GM21526 (cell line): ENCODE data around the gene PID1.

Source experiments
- ATAC-seq: cut with Tn5 transposase; IDR thresholded peaks from one replicate; pipeline ENCODE4 v1.9.1; 2021; ENCODE audit warnings: moderate library complexity; ENCODE audit not compliant: unreplicated experiment, low FRiP score

Gene PID1, protein sequence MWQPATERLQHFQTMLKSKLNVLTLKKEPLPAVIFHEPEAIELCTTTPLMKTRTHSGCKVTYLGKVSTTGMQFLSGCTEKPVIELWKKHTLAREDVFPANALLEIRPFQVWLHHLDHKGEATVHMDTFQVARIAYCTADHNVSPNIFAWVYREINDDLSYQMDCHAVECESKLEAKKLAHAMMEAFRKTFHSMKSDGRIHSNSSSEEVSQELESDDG

DNA sequence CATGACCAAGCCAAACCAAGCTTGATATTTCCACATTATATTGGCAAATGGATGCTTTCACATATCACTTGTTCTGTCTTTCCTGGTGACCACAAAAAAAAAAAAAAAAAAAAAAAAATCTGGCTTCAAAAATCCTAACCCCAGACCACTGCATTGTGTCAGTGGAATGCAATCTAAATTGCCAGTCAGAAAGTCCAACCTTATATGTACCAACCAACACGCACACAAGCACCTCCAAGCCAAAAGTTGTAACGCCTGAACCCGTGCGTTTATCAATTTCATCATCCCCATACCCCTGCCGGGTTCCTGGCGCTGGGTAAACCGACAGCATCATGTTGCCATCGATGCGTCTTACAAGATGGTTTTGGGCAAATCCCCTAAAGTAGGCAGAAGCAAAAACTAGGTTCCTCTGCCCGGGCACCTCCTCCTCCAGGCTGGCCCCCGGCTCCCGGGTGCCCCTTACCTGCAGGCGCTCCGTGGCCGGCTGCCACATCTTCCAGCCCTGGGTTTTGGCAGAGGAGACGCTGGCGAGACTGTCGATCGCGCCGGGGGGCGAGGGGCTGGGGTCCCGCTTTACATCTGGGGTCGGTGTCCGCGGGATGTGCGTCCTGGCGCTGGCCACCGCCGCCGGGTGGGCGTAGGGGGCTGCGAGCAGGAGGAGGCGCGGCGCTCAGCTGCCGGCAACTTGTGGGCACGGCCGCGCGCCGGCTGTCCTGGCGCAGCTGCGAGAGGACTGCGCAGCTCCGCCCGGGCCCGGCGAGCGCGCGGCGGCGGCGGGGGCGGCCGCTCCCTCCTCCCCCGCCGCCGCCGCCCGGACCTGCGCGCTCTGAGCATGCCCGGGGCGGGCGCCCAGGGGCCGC, at the start of gene PID1:
TSS of gene PID1 (minus strand) at position 737 of the 860 bp plus-strand sequence. CDS start at position 493, 244 bp downstream.
- ATAC-seq = no peak

DNA sequence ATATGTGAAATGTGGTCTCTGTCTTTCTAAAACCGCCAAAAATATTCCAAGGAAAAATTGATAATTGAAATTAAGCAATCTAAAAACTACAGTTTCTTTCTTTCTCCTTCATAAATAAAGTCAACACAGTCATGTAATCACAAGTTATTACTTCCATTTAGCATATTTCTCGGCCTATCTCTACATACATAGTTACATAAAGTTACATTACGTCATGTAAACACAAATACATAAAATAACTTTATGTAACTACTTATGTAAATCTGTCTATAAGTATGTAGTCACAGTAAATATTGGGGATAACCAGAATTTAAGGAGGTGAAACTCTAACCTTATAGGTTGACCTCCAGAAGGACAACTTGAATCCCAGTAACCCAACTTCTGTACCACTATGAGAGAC, 48.5 kb upstream of the PID1 start:
- no peak for ATAC-seq

DNA sequence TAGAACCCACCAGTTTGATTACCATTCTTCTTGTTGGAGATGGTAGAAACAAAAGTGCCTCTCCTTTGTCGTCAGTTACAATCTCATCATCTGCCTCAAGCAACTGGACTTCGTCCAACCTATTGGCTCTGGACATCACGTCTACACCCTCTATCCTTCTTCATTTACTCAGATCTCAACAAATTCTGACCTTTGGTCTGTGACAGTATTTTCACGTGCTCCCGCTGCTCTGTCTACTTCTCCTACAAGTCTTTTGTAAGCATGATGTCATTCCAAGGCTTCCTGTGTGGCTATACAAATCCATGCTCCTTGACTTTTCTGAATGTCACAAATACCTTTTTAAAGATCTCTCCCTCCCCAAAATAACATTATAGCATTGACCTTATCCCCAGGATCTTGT, 43.0 kb upstream of the PID1 start:
- ATAC-seq = no peak

GRCh38 chr2:229313591-229313990, 42.5 kb upstream of the PID1 start:
- no peak for ATAC-seq

- ATAC-seq = no peak
Observed at GRCh38 chr2:229301237-229301636, 30.1 kb upstream of the PID1 start.

- no peak for ATAC-seq
Observed at GRCh38 chr2:229300790-229301189, 29.7 kb upstream of the PID1 start.

- ATAC-seq = no peak
Observed at GRCh38 chr2:229300371-229300770, 29.3 kb upstream of the PID1 start.

DNA sequence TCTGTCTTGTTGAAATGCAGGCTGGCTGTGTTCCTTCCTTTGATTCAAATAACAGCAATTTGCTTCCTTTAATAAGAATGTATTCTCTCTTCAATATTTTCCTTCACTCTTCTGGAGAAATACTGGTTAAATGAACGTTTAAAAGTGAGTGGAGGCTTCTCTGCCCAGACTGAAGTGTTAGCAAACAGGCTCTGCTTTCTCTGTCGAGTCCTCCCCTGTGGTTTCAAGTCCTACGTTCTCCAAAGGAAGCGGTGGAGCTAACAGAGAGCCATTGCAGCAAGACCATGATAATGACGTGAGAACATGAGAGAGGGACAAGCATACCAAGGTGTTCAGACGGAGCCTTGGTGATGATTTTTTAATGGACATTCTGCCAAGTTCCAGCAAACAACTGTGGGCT, 26.2 kb upstream of the PID1 start:
- ATAC-seq = no peak

- ATAC-seq = no peak
Observed at GRCh38 chr2:229296536-229296935, 25.4 kb upstream of the PID1 start.

DNA sequence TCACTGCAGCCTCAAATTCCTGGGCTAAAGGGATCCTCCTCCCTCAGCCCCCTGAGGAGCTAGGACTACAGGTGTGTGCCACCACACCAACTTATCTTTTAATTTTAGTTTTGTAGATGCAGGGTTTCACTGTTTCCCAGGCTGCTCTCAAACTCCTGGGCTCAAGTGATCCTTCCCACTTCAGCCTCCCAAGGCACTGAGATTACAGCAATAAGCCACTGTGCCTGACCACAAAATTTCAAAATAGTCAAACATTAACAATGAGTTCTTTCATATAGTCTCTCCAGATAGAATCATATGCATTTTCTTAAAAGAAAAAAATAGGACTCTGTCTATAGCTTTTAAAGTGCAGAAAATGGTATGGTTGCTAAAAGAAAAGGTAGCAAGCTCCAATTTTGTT, 24.9 kb upstream of the PID1 start:
- no peak for ATAC-seq

- no peak for ATAC-seq
Observed at GRCh38 chr2:229287823-229288222, 16.7 kb upstream of the PID1 start.

GRCh38 chr2:229282758-229283546, 11.9 kb upstream of the PID1 start:
- no peak for ATAC-seq

DNA sequence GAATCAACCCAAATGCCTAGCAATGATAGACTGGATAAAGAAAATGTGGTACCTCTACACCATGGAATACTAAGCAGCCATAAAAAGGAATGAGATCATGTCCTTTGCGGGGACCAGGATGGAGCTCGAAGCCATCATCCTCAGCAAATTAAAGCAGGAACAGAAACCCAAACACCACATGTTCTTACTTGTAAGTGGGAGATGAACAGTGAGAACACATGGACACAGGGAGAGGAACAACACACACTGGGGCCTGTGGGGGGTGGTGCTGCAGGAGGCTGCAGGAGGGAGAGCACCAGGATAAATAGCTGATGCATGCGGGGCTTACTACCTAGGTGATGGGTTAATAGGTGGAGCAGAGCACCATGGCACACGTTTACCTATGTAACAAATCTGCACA, 8.4 kb upstream of the PID1 start:
- ATAC-seq = no peak

DNA sequence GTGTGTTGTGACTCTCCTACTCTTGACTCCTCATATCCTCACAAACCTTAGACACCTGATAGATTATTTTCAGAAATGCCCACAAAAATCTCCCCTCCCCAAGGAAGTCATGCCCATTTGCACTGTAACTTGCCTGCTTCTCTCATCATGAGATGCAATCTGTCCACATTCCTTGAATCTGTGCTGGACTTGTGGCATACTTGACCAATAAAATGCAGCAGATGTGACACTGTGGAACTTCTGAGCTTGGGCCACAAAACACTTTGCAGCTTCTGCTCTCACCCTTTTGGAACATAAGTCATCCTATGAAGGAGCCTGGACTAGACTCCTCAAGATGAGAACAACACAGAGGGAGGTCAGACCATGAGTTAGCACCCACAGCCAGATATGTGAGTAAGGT, 4.4 kb upstream of the PID1 start:
- no peak for ATAC-seq

DNA sequence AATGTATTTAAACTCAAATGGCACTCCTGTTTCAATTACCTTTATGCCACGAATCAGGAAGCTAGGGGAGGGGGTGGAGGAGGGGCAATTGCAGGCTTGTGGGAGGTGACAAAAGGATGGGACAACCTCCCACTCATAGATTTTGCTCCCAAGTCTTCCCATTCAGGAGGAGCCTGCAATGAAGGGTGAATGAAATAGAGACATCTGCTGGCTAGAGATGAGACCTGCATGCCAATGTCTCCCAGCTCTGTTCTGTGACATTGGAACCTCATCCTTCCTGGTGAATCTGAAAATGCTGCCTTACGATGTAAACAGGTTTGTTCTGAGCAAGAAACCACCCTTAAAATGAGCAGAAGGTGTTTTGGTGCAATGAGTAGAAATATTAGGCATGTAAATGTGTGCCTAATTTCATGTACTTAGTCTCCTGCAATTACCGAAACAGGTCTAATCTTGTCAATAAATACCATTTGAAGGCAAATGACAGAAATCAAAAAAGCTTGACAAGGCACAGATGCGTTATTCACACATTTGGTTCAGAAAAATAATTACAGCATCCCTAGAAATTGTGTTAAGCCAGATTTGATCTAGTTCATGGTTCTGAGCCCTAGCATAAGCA, 2.7 kb upstream of the PID1 start:
- no peak for ATAC-seq

DNA sequence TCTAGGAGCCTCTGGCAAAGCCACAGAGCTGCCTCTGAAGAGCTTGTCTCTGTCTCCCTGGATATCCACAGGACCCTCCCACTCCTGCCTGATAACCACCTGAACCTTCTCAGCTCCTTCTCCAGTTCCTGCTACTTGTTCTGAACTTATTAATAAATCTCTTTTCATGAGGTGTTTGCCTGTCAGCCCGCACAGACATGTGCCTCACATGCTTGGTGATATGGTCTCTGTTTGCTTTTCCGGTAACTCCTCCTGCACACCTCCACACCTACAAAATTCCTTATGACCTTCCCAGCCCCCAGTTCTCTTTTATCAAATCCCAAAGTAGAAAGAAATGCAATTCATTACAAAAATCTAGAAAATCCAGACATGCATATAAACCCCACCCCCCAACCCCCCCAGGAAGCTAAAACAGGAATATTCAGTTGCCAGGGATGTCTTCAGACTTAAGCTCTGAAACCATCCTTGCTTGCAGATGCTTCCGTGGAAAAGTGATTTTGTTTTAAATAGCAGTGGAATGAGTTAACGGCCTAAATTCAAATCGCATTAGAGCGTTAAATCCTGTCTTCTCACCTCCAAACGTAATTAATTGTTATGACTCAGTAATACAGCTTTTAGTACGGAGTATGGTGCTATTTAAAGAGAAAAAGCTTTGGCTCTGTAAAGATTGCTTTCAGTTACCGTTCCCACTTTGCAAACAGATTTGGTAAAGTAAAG, 2.1 kb upstream of the PID1 start:
- ATAC-seq = no peak

GRCh38 chr2:229269941-229270340, 1.1 kb downstream of the PID1 start:
- no peak for ATAC-seq

GRCh38 chr2:229269146-229269545, 1.9 kb downstream of the PID1 start:
- ATAC-seq = no peak

- ATAC-seq = no peak
Observed at GRCh38 chr2:229268626-229269025, 2.5 kb downstream of the PID1 start.

DNA sequence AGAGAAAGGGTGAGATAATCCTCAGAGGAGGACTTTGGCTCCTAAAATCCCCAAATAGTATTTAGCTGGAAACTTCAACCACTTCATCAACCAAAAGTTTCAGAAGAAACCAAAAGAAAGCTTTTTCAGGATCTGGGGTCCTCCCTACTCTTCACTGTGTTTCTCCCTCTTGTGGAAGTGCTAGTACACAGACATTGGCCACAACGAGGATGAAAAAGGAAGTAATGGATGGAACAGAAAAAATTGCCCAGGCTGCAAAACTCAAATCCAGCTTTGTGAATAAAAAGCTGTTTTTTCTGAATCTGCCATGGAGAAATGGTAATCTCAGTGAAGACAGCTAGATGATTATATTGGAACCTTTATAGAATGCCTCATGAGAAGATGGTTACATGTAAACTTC, 4.0 kb downstream of the PID1 start:
- no peak for ATAC-seq
